SHP77 (cell line): Measurements from ENCODE around the gene FIG4.
"Not testable (repeated sequence)": the region's sequence is repeated elsewhere in the genome, so short reads cannot be mapped to it uniquely, and the experiment has no call there.

Experiments used
- DNase-seq, 2 experiments: peaks; one replicate each; lab custom pipeline; 2025; lab: John Stamatoyannopoulos, UW

Gene FIG4

GRCh38 chr6:109760208-109760607, 69.1 kb downstream of the FIG4 start:
- DNase-seq, result no peak

- no peak for DNase-seq
Observed at GRCh38 chr6:109762166-109762565, 71.1 kb downstream of the FIG4 start.

GRCh38 chr6:109762769-109763441, 71.8 kb downstream of the FIG4 start:
- no peak for DNase-seq

- DNase-seq, result no peak
Observed at GRCh38 chr6:109766167-109766566, 75.1 kb downstream of the FIG4 start.

GRCh38 chr6:109767961-109768360, 76.9 kb downstream of the FIG4 start:
- DNase-seq, result no peak

- no peak for DNase-seq
Observed at GRCh38 chr6:109768485-109768884, 77.4 kb downstream of the FIG4 start.

GRCh38 chr6:109769213-109769612, 78.1 kb downstream of the FIG4 start:
- no peak for DNase-seq

GRCh38 chr6:109770047-109770446, 79.0 kb downstream of the FIG4 start:
- DNase-seq, result no peak

GRCh38 chr6:109770779-109771178, 79.7 kb downstream of the FIG4 start:
- DNase-seq, result no peak

- DNase-seq, result not testable (repeated sequence)
Observed at GRCh38 chr6:109771939-109772755, 81.1 kb downstream of the FIG4 start.

- peak; percentile 43 to 61 for DNase-seq
Observed at GRCh38 chr6:109772883-109773431, 81.9 kb downstream of the FIG4 start.

GRCh38 chr6:109781001-109781400, 89.9 kb downstream of the FIG4 start:
- DNase-seq, result no peak

- no peak for DNase-seq
Observed at GRCh38 chr6:109782491-109782999, 91.4 kb downstream of the FIG4 start.

GRCh38 chr6:109783250-109783986, 92.3 kb downstream of the FIG4 start:
- no peak for DNase-seq

- no peak for DNase-seq
Observed at GRCh38 chr6:109787312-109787711, 96.2 kb downstream of the FIG4 start.

- no peak for DNase-seq
Observed at GRCh38 chr6:109788687-109789086, 97.6 kb downstream of the FIG4 start.

- no peak for DNase-seq
Observed at GRCh38 chr6:109790131-109790530, 99.0 kb downstream of the FIG4 start.

GRCh38 chr6:109791301-109791700, 100.2 kb downstream of the FIG4 start:
- DNase-seq, result no peak

- DNase-seq, result no peak
Observed at GRCh38 chr6:109793021-109793420, 101.9 kb downstream of the FIG4 start.

GRCh38 chr6:109793792-109794191, 102.7 kb downstream of the FIG4 start:
- DNase-seq, result peak; percentile 62 to 67

- peak; percentile 49 to 68 for DNase-seq
Observed at GRCh38 chr6:109794201-109794923, 103.3 kb downstream of the FIG4 start.
